Activated T-helper 17 cell treated with anti-CD3 and anti-CD28 coated beads, Interleukin-2, amount 50 U/mL, for 72 hours (primary cell): ENCODE results near the gene GRIA3. TPM values are rescaled to one million over a fixed set of nuclear protein-coding genes. Genes with fewer than 3 reads are reported as not detected.

Experiments
- ATAC-seq: fragments of 150-1000 bp; cut with Tn5 transposase; replicated peaks from 2 replicates; pipeline ENCODE4 v1.10.0; 2021; ENCODE audit warnings: mild to moderate bottlenecking, moderate library complexity
- H3K27ac Mint-ChIP-seq: one replicate; pipeline ENCODE4 v1.8.0; 2022; ENCODE audit warnings: mixed read lengths
- H3K27me3 Mint-ChIP-seq: one replicate; pipeline ENCODE4 v1.8.0; 2022; ENCODE audit warnings: mixed read lengths
- H3K36me3 Mint-ChIP-seq: one replicate; pipeline ENCODE4 v1.8.0; 2022; ENCODE audit warnings: low read depth, mild to moderate bottlenecking, mixed read lengths
- H3K4me1 Mint-ChIP-seq: one replicate; pipeline ENCODE4 v1.8.0; 2022; ENCODE audit warnings: mixed read lengths
- H3K4me3 Mint-ChIP-seq: one replicate; pipeline ENCODE4 v1.8.0; 2022; ENCODE audit warnings: mild to moderate bottlenecking, mixed read lengths
- H3K9me3 Mint-ChIP-seq: one replicate; pipeline ENCODE4 v1.8.0; 2022; ENCODE audit warnings: mixed read lengths
- total RNA-seq, 2 donors: library from RNA; stranded (reverse); gene quantifications; one replicate each; pipeline ENCODE4 v1.2.3, GENCODE V29; 2022

The GRIA3 gene
- total RNA-seq = not detected

- H3K9me3 Mint-ChIP-seq = no peaks in the 10 kb centered on the region
- peak within 1 kb of the TSS; percentile 61 for H3K4me3 Mint-ChIP-seq
- ATAC-seq = no peak
- H3K27ac Mint-ChIP-seq = no peak within 1 kb of the TSS
- H3K36me3 Mint-ChIP-seq = no peaks in the 10 kb centered on the region
- H3K27me3 Mint-ChIP-seq = peaks cover 28% of the 10 kb centered on the region
- no peaks in the 10 kb centered on the region for H3K4me1 Mint-ChIP-seq
Measured at GRCh38 chrX:123184219-123184865, at the start of gene GRIA3. Gene GRIA3, plus strand, starts transcription at chrX:123184278. Its CDS starts 258 bp downstream, at chrX:123184536.

GRCh38 chrX:123138473-123138872, 45.6 kb upstream of the GRIA3 start:
- H3K36me3 Mint-ChIP-seq = no peaks in the 10 kb centered on the region
- no peak overlapping the region for H3K4me3 Mint-ChIP-seq
- H3K9me3 Mint-ChIP-seq = no peaks in the 10 kb centered on the region
- no peaks in the 10 kb centered on the region for H3K4me1 Mint-ChIP-seq
- ATAC-seq = no peak
- H3K27me3 Mint-ChIP-seq = no peaks in the 10 kb centered on the region
- no peak overlapping the region for H3K27ac Mint-ChIP-seq

DNA sequence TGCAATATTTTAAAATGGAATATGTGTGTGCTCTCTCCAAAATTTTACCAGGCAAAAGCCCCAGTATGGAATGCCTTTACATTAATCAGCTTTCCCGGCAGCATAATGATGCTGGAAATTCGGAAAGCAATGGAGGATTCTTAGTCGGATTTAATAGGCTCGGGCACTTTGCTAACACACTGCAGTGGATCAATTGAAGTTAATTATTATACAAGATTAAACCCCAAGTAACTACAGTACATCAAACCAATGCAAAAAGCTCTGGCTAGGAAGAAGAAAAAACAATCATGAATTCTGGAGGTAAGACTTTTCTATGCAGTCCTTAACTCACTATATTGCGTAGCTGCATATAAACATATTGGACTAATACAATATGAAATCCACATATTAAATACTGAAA, 43.6 kb upstream of the GRIA3 start:
- Mint-ChIP-seq H3K36me3 (no peaks in the 10 kb centered on the region), H3K4me1 (no peaks in the 10 kb centered on the region), H3K4me3 (no peak overlapping the region), H3K27ac (no peak overlapping the region), H3K9me3 (no peaks in the 10 kb centered on the region), H3K27me3 (no peaks in the 10 kb centered on the region)
- ATAC-seq = no peak

GRCh38 chrX:123140904-123141303, 43.2 kb upstream of the GRIA3 start:
- Mint-ChIP-seq H3K4me3 (no peak overlapping the region), H3K9me3 (no peaks in the 10 kb centered on the region), H3K27ac (no peak overlapping the region), H3K27me3 (no peaks in the 10 kb centered on the region), H3K36me3 (no peaks in the 10 kb centered on the region), H3K4me1 (no peaks in the 10 kb centered on the region)
- ATAC-seq = no peak

- no peak for ATAC-seq
- H3K9me3 Mint-ChIP-seq = no peaks in the 10 kb centered on the region
- H3K27ac Mint-ChIP-seq = no peak overlapping the region
Measured at GRCh38 chrX:123153846-123154335, 30.2 kb upstream of the GRIA3 start.

GRCh38 chrX:123155327-123155726, 28.8 kb upstream of the GRIA3 start:
- H3K36me3 Mint-ChIP-seq = no peaks in the 10 kb centered on the region
- no peaks in the 10 kb centered on the region for H3K4me1 Mint-ChIP-seq
- no peaks in the 10 kb centered on the region for H3K27me3 Mint-ChIP-seq
- no peak for ATAC-seq
- H3K4me3 Mint-ChIP-seq = no peak overlapping the region
- no peaks in the 10 kb centered on the region for H3K9me3 Mint-ChIP-seq
- no peak overlapping the region for H3K27ac Mint-ChIP-seq

More at GRCh38 chrX:123153846-123154335, 30.2 kb upstream of the GRIA3 start:
- no peaks in the 10 kb centered on the region for H3K4me1 Mint-ChIP-seq
- no peaks in the 10 kb centered on the region for H3K36me3 Mint-ChIP-seq
- H3K4me3 Mint-ChIP-seq = no peak overlapping the region
- no peaks in the 10 kb centered on the region for H3K27me3 Mint-ChIP-seq

DNA sequence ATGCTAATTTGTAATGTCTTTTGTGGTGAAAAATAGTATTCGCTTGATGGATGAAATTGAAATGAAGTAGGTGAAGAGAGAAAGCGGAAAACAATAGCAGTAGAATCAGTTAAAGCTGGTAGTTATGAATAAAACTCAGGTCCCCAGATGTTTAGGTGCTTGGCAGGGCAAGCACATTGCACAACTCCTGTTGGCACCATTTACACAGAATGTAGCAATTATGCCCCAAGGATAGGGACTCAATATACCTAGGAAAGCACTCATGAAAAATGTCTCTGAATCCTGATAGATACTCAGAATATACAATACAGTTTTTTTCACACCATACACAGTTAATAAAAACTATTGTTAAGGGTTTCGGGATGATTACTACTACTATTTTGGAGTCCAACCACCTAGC, 26.5 kb upstream of the GRIA3 start:
- ATAC-seq = no peak
- H3K9me3 Mint-ChIP-seq = no peaks in the 10 kb centered on the region
- H3K27ac Mint-ChIP-seq = no peak overlapping the region
- no peak overlapping the region for H3K4me3 Mint-ChIP-seq
- H3K36me3 Mint-ChIP-seq = no peaks in the 10 kb centered on the region
- no peaks in the 10 kb centered on the region for H3K27me3 Mint-ChIP-seq
- no peaks in the 10 kb centered on the region for H3K4me1 Mint-ChIP-seq

GRCh38 chrX:123159403-123159802, 24.7 kb upstream of the GRIA3 start:
- Mint-ChIP-seq H3K9me3 (no peaks in the 10 kb centered on the region), H3K4me3 (no peak overlapping the region), H3K36me3 (no peaks in the 10 kb centered on the region), H3K27me3 (no peaks in the 10 kb centered on the region), H3K27ac (no peak overlapping the region), H3K4me1 (no peaks in the 10 kb centered on the region)
- no peak for ATAC-seq

GRCh38 chrX:123167621-123168020, 16.5 kb upstream of the GRIA3 start:
- no peaks in the 10 kb centered on the region for H3K27me3 Mint-ChIP-seq
- no peak for ATAC-seq
- peaks cover 11% of the 10 kb centered on the region for H3K9me3 Mint-ChIP-seq
- H3K27ac Mint-ChIP-seq = no peak overlapping the region
- H3K36me3 Mint-ChIP-seq = no peaks in the 10 kb centered on the region
- no peaks in the 10 kb centered on the region for H3K4me1 Mint-ChIP-seq
- no peak overlapping the region for H3K4me3 Mint-ChIP-seq

- no peaks in the 10 kb centered on the region for H3K36me3 Mint-ChIP-seq
- ATAC-seq = no peak
- H3K27ac Mint-ChIP-seq = no peak overlapping the region
- no peaks in the 10 kb centered on the region for H3K4me1 Mint-ChIP-seq
- peaks cover 11% of the 10 kb centered on the region for H3K9me3 Mint-ChIP-seq
- no peak overlapping the region for H3K4me3 Mint-ChIP-seq
- no peaks in the 10 kb centered on the region for H3K27me3 Mint-ChIP-seq
Measured at GRCh38 chrX:123169247-123169901, 14.7 kb upstream of the GRIA3 start.

- Mint-ChIP-seq H3K36me3 (no peaks in the 10 kb centered on the region), H3K27me3 (no peaks in the 10 kb centered on the region), H3K4me1 (no peaks in the 10 kb centered on the region), H3K4me3 (no peak overlapping the region), H3K9me3 (peaks cover 11% of the 10 kb centered on the region), H3K27ac (no peak overlapping the region)
- ATAC-seq = no peak
Measured at GRCh38 chrX:123170546-123170945, 13.5 kb upstream of the GRIA3 start.

DNA sequence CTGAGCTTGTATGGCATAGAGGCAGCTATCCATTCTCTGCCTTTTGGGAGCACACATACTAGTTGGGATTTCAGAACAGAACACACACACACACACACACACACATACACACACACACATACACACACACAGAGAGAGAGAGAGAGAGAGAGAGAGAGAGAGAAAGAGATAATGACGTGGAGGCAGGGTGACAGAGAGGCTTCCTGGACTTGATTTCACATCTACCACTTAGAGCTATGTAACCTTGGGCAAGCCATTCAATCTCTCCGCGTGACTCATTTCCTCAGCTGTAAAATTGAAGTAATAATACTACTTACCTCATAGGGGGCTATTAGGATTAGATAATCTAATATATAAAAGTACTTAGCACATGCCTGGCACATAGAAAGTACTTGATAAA, 12.3 kb upstream of the GRIA3 start:
- no peaks in the 10 kb centered on the region for H3K27me3 Mint-ChIP-seq

GRCh38 chrX:123172869-123173268, 11.2 kb upstream of the GRIA3 start:
- Mint-ChIP-seq H3K27me3 (no peaks in the 10 kb centered on the region), H3K4me1 (no peaks in the 10 kb centered on the region), H3K4me3 (no peak overlapping the region), H3K27ac (no peak overlapping the region), H3K36me3 (no peaks in the 10 kb centered on the region), H3K9me3 (no peaks in the 10 kb centered on the region)
- ATAC-seq = no peak

More for the DNA sequence above, 12.3 kb upstream of the GRIA3 start:
- H3K9me3 Mint-ChIP-seq = peaks cover 5% of the 10 kb centered on the region
- ATAC-seq = no peak
- no peaks in the 10 kb centered on the region for H3K36me3 Mint-ChIP-seq
- H3K27ac Mint-ChIP-seq = no peak overlapping the region
- H3K4me1 Mint-ChIP-seq = no peaks in the 10 kb centered on the region
- H3K4me3 Mint-ChIP-seq = no peak overlapping the region

DNA sequence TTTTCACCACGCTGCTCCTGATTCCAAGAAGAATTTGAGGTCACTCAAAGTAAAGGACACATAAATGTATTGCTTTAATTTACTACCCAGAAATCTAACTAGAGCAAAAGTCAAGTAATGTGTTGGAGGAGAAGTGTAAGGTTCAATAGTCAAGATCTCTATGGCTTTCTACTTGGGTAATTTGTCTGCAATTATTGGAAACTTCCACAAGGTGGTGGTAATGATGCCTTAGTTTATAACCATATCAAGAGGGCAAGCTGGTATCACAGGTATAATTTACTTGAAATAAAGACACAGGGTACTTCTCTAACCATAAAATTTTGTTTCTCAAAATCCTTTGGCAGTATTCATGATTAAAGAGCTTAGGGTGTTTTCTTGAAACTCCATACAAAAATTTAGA, 10.2 kb upstream of the GRIA3 start:
- H3K36me3 Mint-ChIP-seq = no peaks in the 10 kb centered on the region
- ATAC-seq = no peak
- no peaks in the 10 kb centered on the region for H3K27me3 Mint-ChIP-seq
- no peak overlapping the region for H3K27ac Mint-ChIP-seq
- no peaks in the 10 kb centered on the region for H3K9me3 Mint-ChIP-seq
- H3K4me1 Mint-ChIP-seq = no peaks in the 10 kb centered on the region
- no peak overlapping the region for H3K4me3 Mint-ChIP-seq

GRCh38 chrX:123175366-123176122, 8.5 kb upstream of the GRIA3 start:
- Mint-ChIP-seq H3K36me3 (no peaks in the 10 kb centered on the region), H3K4me1 (no peaks in the 10 kb centered on the region), H3K4me3 (no peak overlapping the region), H3K27ac (no peak overlapping the region), H3K9me3 (no peaks in the 10 kb centered on the region), H3K27me3 (no peaks in the 10 kb centered on the region)
- ATAC-seq = no peak
